Spleen (tissue), 11 donors: ENCODE results near the gene OR6B1. TPM values are rescaled to one million over a fixed set of nuclear protein-coding genes. Genes with fewer than 3 reads are reported as not detected.
"Not testable (repeated sequence)": the region's sequence is repeated elsewhere in the genome, so short reads cannot be mapped to it uniquely, and the experiment has no call there.

Experiments
- DNase-seq: peaks from one replicate; pipeline ENCODE4 v3.0.0-alpha.2; 2020
- H3K27ac ChIP-seq, 8 donors: fragments of 200-600 bp; sonication (generic) in 7 of 8; 1 replicate in 4 of 8; 2 replicates in 4 of 8; pipeline versions ENCODE4 v1.5.0 to v1.8.0; 2016 to 2021; ENCODE audit warnings: inconsistent platforms in 4 of 8, mild to moderate bottlenecking in 4 of 8, moderate library complexity in 1 of 8
- H3K27me3 ChIP-seq, 7 donors: fragments of 200-600 bp; sonication (generic) in 6 of 7; replicated peaks in 1 of 7; 1 replicate in 4 of 7; 2 replicates in 3 of 7; pipeline versions ENCODE4 v1.5.0 to v1.8.0; 2016 to 2021; ENCODE audit warnings: inconsistent platforms in 3 of 7, mild to moderate bottlenecking in 1 of 7
- H3K36me3 ChIP-seq, 6 donors: fragments of 200-600 bp; sonication (generic) in 5 of 6; 1 replicate in 4 of 6; 2 replicates in 2 of 6; pipeline versions ENCODE4 v1.5.0 to v1.8.0; 2016 to 2021; ENCODE audit warnings: inconsistent platforms in 2 of 6
- H3K4me1 ChIP-seq, 6 donors: fragments of 200-600 bp; sonication (generic) in 5 of 6; 1 replicate in 3 of 6; 2 replicates in 3 of 6; pipeline versions ENCODE4 v1.5.0 to v1.8.0; 2016 to 2021; ENCODE audit warnings: inconsistent platforms in 3 of 6
- H3K4me3 ChIP-seq, 8 donors: fragments of 200-600 bp; sonication (generic) in 7 of 8; 1 replicate in 4 of 8; 2 replicates in 4 of 8; pipeline versions ENCODE4 v1.5.0 to v1.8.0; 2016 to 2021; ENCODE audit warnings: inconsistent platforms in 4 of 8, mild to moderate bottlenecking in 4 of 8, moderate library complexity in 2 of 8
- H3K9me3 ChIP-seq, 8 donors: fragments of 200-600 bp; sonication (generic) in 7 of 8; 1 replicate in 4 of 8; 2 replicates in 4 of 8; pipeline versions ENCODE4 v1.5.0 to v1.8.0; 2016 to 2021; ENCODE audit warnings: inconsistent platforms in 4 of 8
- POLR2A ChIP-seq, 3 donors: fragments of 450-650 bp; IDR thresholded peaks; one replicate each; pipeline ENCODE4 v1.5.1; 2017; ENCODE audit warnings: antibody characterized with exemption in 3 of 3, mild to moderate bottlenecking in 1 of 3
- POLR2AphosphoS5 ChIP-seq, 3 donors: sonication (generic); formaldehyde crosslinking; IDR thresholded peaks; one replicate each; pipeline ENCODE4 v1.5.1; 2017; ENCODE audit warnings: antibody characterized with exemption in 3 of 3
- WGBS, 5 donors: extraction: QIAGEN DNeasy Blood & Tissue Kit in 3 of 5; methylation state at CpG; one replicate each; pipeline versions ENCODE4 v1.1.5 to v1.1.7; 2013 to 2018; 5-methylcytosine and 5-hydroxymethylcytosine counted together
- intact Hi-C: fragments of 100-400 bp; cut with DNase I; formaldehyde crosslinking; loops from one replicate; pipeline ENCODE4 v1.15.0; 2023; ENCODE audit warnings: low total_unique reads
- polyA plus RNA-seq, 3 donors: library from polyadenylated mRNA; stranded (reverse); fragments of 200-250 nt; gene quantifications; one replicate each; pipeline ENCODE4 v1.2.1, GENCODE V29; 2013
- total RNA-seq, 7 donors: library from RNA; depleted of rRNA in 3 of 7; stranded (reverse); fragments of >200 nt in 3 of 7; fragmentation: NEBNext Ultra II Directional in 4 of 7; extraction: Animal tissue kit (Norgen Biotek cat#: 25700) in 4 of 7; gene quantifications; one replicate each; pipeline versions ENCODE4 v1.1.0 to v1.2.1, GENCODE V29; 2016 to 2021
- TF ChIP-seq, protein P1 (sequence below), 11 experiments: fragments of 200-600 bp in 7 of 11; fragments of 450-650 bp in 4 of 11; sonication (generic) in 4 of 11; IDR thresholded peaks in 8 of 11; conservative IDR thresholded peaks in 3 of 11; 1 replicate in 7 of 11; 2 replicates in 4 of 11; pipeline versions ENCODE4 v1.4.0 to v1.8.0; 2016 to 2021; ENCODE audit warnings: antibody characterized with exemption in 11 of 11, inconsistent platforms in 4 of 11, mild to moderate bottlenecking in 1 of 11
- donor health status: healthy with polysubstance abuse.
- donor health status: DM: no; HTN: no; CAD: no; lungs with moderate emphysema.
- donor health status: DM: no; HTN: no; CAD: no.
- donor health status: Bipolar disorder and iron deficiency.
- donor health status: healthy.
- donor health status: DM: no; HTN: no; CAD: no.
- donor health status: DM: yes; HTN: yes; CAD: no.

The OR6B1 gene
- total and polyA plus RNA-seq, 10 donors = not detected

GRCh38 chr7:144048648-144049047 lies 48.5 kb downstream of the OR6B1 start, which contains the start of gene OR2A5:
TSS of gene OR2A5 (plus strand) at chr7:144048948. CDS start at chr7:144050402, 1,454 bp downstream.
- Histone ChIP-seq H3K4me1 (no peaks in the 10 kb centered on the region), H3K27ac (no peak within 1 kb of the TSS), H3K9me3 (no peaks in the 10 kb centered on the region), H3K27me3 (no peaks in the 10 kb centered on the region), H3K36me3 (no peaks in the 10 kb centered on the region), H3K4me3 (no peak within 1 kb of the TSS)
- TF ChIP-seq POLR2AphosphoS5 (IDR thresholded peaks at IDR 0.05) = no peak
- TF ChIP-seq, protein P1, sequence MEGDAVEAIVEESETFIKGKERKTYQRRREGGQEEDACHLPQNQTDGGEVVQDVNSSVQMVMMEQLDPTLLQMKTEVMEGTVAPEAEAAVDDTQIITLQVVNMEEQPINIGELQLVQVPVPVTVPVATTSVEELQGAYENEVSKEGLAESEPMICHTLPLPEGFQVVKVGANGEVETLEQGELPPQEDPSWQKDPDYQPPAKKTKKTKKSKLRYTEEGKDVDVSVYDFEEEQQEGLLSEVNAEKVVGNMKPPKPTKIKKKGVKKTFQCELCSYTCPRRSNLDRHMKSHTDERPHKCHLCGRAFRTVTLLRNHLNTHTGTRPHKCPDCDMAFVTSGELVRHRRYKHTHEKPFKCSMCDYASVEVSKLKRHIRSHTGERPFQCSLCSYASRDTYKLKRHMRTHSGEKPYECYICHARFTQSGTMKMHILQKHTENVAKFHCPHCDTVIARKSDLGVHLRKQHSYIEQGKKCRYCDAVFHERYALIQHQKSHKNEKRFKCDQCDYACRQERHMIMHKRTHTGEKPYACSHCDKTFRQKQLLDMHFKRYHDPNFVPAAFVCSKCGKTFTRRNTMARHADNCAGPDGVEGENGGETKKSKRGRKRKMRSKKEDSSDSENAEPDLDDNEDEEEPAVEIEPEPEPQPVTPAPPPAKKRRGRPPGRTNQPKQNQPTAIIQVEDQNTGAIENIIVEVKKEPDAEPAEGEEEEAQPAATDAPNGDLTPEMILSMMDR (IDR thresholded peaks at IDR 0.05 in 8 of 11, conservative IDR thresholded peaks at IDR 0.05 in 3 of 11) = no peak
- WGBS, 5 donors = 82 to 90% (median 84%) methylated on average over 1 of the region's 1 CpG
- DNase-seq = no peak
- intact Hi-C loops = no loop called here

- DNase-seq = no peak
- Histone ChIP-seq H3K4me1 (no peaks in the 10 kb centered on the region), H3K27me3 (no peaks in the 10 kb centered on the region), H3K4me3 (no peak overlapping the region), H3K27ac (no peak overlapping the region), H3K9me3 (no peaks in the 10 kb centered on the region), H3K36me3 (no peaks in the 10 kb centered on the region)
- intact Hi-C loops = no loop called here
- WGBS, 5 donors = 55 to 89% (median 58%) methylated on average over 2 of the region's 2 CpGs
- TF ChIP-seq POLR2AphosphoS5 (IDR thresholded peaks at IDR 0.05) (no peak), POLR2A (IDR thresholded peaks at IDR 0.05) (no peak)
- TF ChIP-seq, protein P1 (IDR thresholded peaks at IDR 0.05 in 8 of 11, conservative IDR thresholded peaks at IDR 0.05 in 3 of 11) = no peak
Measured at GRCh38 chr7:144049491-144049890, 49.4 kb downstream of the OR6B1 start.

DNA sequence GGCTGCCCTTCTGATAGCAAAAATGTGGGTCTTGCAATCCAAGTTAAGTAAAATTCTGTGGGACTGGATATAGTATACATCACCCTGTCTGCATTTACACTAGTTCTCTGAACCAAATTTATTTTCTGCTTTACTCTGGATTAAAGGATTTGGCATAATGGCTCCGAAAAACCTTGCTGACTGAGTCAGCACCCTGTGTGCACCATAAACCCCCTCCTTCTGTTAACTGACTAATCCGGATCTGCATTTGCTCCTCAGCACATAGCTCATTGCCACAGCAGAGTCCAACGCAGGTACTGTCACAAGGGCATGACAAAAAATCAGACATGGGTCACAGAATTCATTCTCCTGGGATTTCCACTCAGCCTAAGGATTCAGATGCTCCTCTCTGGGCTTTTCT lies 50.0 kb downstream of the OR6B1 start:
- Histone ChIP-seq H3K27ac (no peak overlapping the region), H3K4me3 (no peak overlapping the region), H3K27me3 (no peaks in the 10 kb centered on the region), H3K4me1 (no peaks in the 10 kb centered on the region), H3K9me3 (no peaks in the 10 kb centered on the region), H3K36me3 (no peaks in the 10 kb centered on the region)
- intact Hi-C loops = no loop called here
- WGBS, 5 donors = 77 to 96% (median 82%) methylated on average over 3 of the region's 3 CpGs
- no peak for DNase-seq
- TF ChIP-seq, protein P1 (IDR thresholded peaks at IDR 0.05 in 8 of 11, conservative IDR thresholded peaks at IDR 0.05 in 3 of 11) = no peak
- no peak for TF ChIP-seq POLR2A (IDR thresholded peaks at IDR 0.05)
- no peak for TF ChIP-seq POLR2AphosphoS5 (IDR thresholded peaks at IDR 0.05)

- intact Hi-C loops, DNase-seq, H3K4me3 ChIP-seq, H3K27me3 ChIP-seq, H3K27ac ChIP-seq, H3K4me1 ChIP-seq, H3K9me3 ChIP-seq, H3K36me3 ChIP-seq: not testable (repeated sequence)
- WGBS, 5 donors = 86 to 91% (median 88%) methylated on average over 8 of the region's 8 CpGs
Measured at GRCh38 chr7:144050884-144051283, 50.8 kb downstream of the OR6B1 start.

DNA sequence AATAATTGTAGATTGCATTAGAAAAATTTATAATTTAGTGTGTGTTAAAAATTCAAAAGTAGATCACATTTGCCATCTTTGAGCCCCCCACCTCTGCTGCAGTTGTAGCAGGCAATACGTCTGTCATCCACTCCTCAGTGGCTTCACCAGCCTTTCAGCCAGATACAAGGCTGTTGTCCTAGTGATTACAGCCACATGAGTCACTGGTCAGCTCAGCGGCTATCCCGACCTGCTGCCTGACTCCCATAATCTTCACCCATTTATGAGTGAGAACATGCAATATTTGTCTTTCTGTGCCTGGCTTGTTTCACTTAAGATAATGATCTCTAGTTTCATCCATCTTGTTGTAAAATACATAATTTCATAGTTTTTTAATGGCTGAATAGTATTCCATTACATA lies 57.8 kb downstream of the OR6B1 start:
- no peak overlapping the region for H3K27ac ChIP-seq
- no peaks in the 10 kb centered on the region for H3K36me3 ChIP-seq
- no peaks in the 10 kb centered on the region for H3K27me3 ChIP-seq
- DNase-seq = no peak
- intact Hi-C loops = no loop called here
- TF ChIP-seq, protein P1 (IDR thresholded peaks at IDR 0.05 in 8 of 11, conservative IDR thresholded peaks at IDR 0.05 in 3 of 11) = no peak
- TF ChIP-seq POLR2AphosphoS5 (IDR thresholded peaks at IDR 0.05) = no peak
- TF ChIP-seq POLR2A (IDR thresholded peaks at IDR 0.05) = no peak
- peaks cover 0 to 19% (median 11%) of the 10 kb centered on the region in 8 donors for H3K9me3 ChIP-seq
- H3K4me3 ChIP-seq = no peak overlapping the region
- no peaks in the 10 kb centered on the region for H3K4me1 ChIP-seq
- WGBS, 5 donors = 84 to 95% (median 89%) methylated on average over 3 of the region's 3 CpGs
